GM19328 (cell line): Measurements from ENCODE around the gene FCN3.
A peak's percentile ranks its signal among the peaks of the same experiment; 100 is the strongest.
"Not testable (repeated sequence)": the region's sequence is repeated elsewhere in the genome, so short reads cannot be mapped to it uniquely, and the experiment has no call there.

Experiments used
- ATAC-seq: cut with Tn5 transposase; IDR thresholded peaks from one replicate; pipeline ENCODE4 v1.9.1; 2021; ENCODE audit warnings: mild to moderate bottlenecking, moderate library complexity; ENCODE audit not compliant: unreplicated experiment

The FCN3 gene

GRCh38 chr1:27374362-27375086 is at the start of gene FCN3:
Gene FCN3, minus strand, starts transcription at chr1:27374824. Its CDS starts 6 bp downstream, at chr1:27374818.
- no peak for ATAC-seq

GRCh38 chr1:27423709-27424108 is 49.1 kb upstream of the FCN3 start:
- no peak for ATAC-seq

- ATAC-seq, result peak; percentile 64
These were observed 43.9 kb upstream of the FCN3 start for GRCh38 chr1:27418326-27419185.

GRCh38 chr1:27417713-27418112 is 43.1 kb upstream of the FCN3 start:
- ATAC-seq, result no peak

DNA sequence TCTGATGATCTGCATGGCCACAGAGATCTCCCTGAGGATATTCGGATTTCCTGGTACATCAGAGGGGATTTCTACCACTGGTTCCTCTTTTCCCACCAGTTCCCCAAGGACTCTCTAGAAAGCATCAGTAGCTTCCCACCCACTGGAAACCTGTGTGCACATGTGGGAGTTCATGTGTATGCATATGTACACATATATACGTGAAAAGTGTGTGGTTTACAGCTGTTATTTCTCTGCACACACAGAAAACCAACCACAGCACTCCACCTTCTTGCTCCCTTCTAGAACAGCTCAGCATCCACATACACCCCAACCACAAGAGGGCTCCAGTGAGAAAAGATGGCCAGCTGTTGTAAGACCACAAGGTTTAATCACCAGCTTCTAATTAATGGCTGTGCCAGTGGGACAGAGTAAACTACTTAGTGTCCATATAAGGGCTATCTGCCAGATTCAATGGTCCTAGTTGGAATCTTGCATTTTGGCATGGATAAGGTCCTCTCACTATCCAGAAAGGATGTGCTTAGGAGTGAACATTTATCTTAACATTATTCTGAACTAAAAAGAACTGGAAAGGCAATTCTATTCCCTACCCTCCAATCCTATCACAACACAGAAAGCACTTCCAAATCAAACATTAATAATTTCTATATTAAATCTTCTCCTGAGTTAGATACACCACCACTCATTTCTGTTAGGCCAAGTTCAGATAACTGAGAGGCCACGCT is 41.9 kb upstream of the FCN3 start:
- no peak for ATAC-seq

GRCh38 chr1:27414091-27414490 is 39.5 kb upstream of the FCN3 start:
- ATAC-seq, result no peak

GRCh38 chr1:27413004-27413403 is 38.4 kb upstream of the FCN3 start:
- ATAC-seq, result no peak

- ATAC-seq, result no peak
These were observed 37.9 kb upstream of the FCN3 start for GRCh38 chr1:27412502-27412901.

DNA sequence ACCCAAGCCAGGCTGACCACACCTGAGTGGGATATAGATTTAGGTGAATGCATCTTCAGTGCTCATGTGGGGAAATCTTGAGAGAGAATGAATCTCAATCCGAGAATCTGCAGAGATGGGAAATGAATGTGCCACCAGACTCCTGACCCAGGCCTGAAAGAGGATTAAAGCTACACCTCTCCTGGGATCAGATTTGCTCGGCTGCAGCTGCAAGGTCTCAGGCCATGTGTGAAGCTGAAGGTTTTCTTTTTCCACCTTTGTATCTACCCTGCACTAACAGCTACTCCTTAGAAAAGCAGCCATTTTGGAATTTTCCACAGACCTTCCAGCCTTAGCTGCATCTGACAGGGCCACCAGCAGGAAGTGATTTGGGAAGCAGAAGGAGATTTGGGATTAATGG is 36.1 kb upstream of the FCN3 start:
- no peak for ATAC-seq

GRCh38 chr1:27409669-27410068 is 35.0 kb upstream of the FCN3 start:
- no peak for ATAC-seq

- no peak for ATAC-seq
These were observed 33.5 kb upstream of the FCN3 start for GRCh38 chr1:27408151-27408550.

DNA sequence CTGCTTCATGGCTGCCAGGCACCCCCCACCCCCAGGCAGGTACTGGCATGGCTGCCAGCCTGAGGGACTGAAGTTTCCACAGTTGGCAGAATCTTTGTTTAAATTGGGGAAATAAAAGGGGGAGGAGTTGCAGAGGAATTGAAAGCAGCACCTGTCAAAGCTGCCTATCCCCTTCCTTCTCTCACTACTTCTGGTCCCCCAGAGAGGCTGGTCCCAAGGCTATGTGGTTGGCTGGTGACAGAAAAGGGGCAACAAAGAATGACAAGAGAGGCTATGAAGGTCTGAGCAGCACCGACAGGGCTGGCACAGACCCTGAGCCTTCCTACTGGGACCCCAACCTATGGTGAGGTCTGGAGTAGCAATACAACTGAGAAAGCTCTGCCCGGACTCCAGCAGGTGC is 32.2 kb upstream of the FCN3 start:
- ATAC-seq, result not testable (repeated sequence)

DNA sequence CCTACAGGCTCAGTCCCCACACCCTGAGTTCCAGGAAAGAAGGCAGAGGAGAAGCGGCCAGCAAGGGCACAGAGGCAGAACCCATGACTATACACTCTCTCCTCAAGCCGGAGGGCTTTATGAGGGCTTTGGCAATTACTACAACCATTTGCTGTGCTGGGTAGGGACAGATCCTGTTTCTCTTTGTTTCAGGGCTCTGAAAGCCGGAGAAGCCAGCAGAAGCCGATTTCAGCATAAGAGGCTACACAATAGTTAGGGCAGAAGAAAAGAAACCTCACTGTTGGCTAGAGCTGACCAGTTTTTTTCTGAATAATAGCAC is 31.7 kb upstream of the FCN3 start:
- no peak for ATAC-seq

GRCh38 chr1:27405598-27406361 is 31.2 kb upstream of the FCN3 start:
- not testable (repeated sequence) for ATAC-seq

GRCh38 chr1:27405074-27405473 is 30.4 kb upstream of the FCN3 start:
- ATAC-seq, result no peak

GRCh38 chr1:27403931-27404330 is 29.3 kb upstream of the FCN3 start:
- no peak for ATAC-seq

- no peak for ATAC-seq
These were observed 28.6 kb upstream of the FCN3 start for GRCh38 chr1:27403065-27403726.

GRCh38 chr1:27402349-27402754 is 27.7 kb upstream of the FCN3 start:
- no peak for ATAC-seq

DNA sequence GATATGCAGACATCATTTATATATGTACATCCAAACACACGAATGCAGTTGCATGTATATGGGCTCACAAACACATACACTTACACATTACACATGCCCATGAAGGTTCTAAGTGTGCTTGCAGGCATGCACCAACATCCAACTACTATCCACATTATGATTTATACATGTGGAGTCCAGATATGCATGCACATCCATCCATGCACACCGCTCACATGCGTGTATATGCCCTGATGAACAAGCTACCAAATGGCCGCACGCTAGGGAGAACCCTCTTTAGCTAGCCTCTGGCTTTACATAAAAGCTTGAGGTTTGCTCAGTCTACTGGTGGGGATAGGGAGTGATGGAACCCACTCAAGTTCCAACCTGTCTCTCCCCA is 26.3 kb upstream of the FCN3 start:
- no peak for ATAC-seq
